HEK293 (cell line): ENCODE measurements around the gene PNRC1.

Source experiments
- ATF2 ChIP-seq: fragments of 450-650 bp; formaldehyde crosslinking; IDR thresholded peaks from 2 replicates; pipeline ENCODE4 v1.5.1; 2016; ENCODE audit warnings: missing biosample characterization, missing genetic modification characterization, low read depth
- WT1 ChIP-seq: fragments of 450-650 bp; formaldehyde crosslinking; IDR thresholded peaks from 2 replicates; pipeline ENCODE4 v1.5.1; 2016; ENCODE audit warnings: missing biosample characterization, missing genetic modification characterization
- ZNF146 ChIP-seq: fragments of 450-650 bp; formaldehyde crosslinking; IDR thresholded peaks from 2 replicates; pipeline ENCODE4 v1.5.1; 2016; ENCODE audit warnings: missing biosample characterization, missing genetic modification characterization
- ZNF707 ChIP-seq: fragments of 450-650 bp; formaldehyde crosslinking; IDR thresholded peaks from 2 replicates; pipeline ENCODE4 v1.5.1; 2016; ENCODE audit warnings: missing biosample characterization, missing genetic modification characterization

- TF ChIP-seq WT1 (tag by site-specific recombination) (no peak), ATF2 (tag by site-specific recombination) (no peak), ZNF146 (tag by site-specific recombination) (no peak), ZNF707 (tag by site-specific recombination) (no peak)
These were observed 37.9 kb upstream of the PNRC1 start for GRCh38 chr6:89042664-89043063.
